Measurements from ENCODE around the gene KDF1. TPM values are rescaled to one million over a fixed set of nuclear protein-coding genes. Genes with fewer than 3 reads are reported as not detected.

KDF1 gene
- total and polyA plus RNA-seq, 2 of the 13 experiments (the other 11 are each of a cell fraction or from before 2014, with no cell fraction given), result 1.9 to 4.9 TPM

DNA sequence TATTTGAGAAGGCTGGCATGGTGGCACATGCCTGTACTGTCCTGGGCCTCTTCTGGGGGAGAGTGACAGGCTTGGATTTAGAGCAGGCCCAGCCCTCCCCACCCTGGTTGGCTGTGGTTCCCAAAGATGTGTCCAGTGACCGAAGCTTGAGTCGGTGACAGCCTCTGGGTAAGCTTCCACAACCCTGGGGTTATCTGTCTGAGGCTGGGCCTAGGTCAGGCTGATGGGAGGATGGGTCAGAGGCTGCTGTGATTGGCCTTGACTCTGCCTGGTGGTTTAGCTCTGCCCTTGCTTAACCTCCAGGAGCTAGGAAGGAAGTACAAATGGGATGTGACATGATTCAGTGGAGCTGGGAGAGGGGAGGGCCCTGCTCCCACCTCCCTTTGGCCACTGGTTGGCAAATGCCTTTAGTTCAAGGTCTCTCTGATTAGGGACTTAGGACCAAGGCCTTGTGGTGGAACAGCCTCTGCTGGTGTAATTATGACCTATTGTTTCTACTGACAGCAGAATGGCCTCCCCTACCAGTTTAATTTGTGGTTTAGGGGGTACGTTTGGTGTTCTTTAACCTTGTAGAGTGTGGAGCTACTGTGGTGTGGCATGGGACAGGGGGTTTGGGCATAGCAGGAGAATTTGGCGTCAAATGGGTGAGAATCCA lies 22.1 kb downstream of the KDF1 start (continued):
- TF ChIP-seq, protein P1, sequence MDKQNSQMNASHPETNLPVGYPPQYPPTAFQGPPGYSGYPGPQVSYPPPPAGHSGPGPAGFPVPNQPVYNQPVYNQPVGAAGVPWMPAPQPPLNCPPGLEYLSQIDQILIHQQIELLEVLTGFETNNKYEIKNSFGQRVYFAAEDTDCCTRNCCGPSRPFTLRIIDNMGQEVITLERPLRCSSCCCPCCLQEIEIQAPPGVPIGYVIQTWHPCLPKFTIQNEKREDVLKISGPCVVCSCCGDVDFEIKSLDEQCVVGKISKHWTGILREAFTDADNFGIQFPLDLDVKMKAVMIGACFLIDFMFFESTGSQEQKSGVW (CRISPR knock-in tag; IDR thresholded peaks at IDR 0.05; ENCODE audit: borderline replicate concordance), result no peak
- no peak for TF ChIP-seq ZNF446 (CRISPR knock-in tag; IDR thresholded peaks at IDR 0.05)
- TF ChIP-seq SMAD9 (CRISPR knock-in tag; IDR thresholded peaks at IDR 0.05), result no peak
- no peak for TF ChIP-seq KLF13 (CRISPR knock-in tag; IDR thresholded peaks at IDR 0.05)
- peak; percentile 42; the same call in 1 of the 2 replicates for TF ChIP-seq ZNF274 (CRISPR knock-in tag; IDR thresholded peaks at IDR 0.05)
- TF ChIP-seq ZNF614 (CRISPR knock-in tag; IDR thresholded peaks at IDR 0.05; ENCODE audit: borderline replicate concordance), result peak; percentile 68; the same call in 1 of the 2 replicates
- TF ChIP-seq ZNF749 (CRISPR knock-in tag; IDR thresholded peaks at IDR 0.05; ENCODE audit: borderline replicate concordance), result no peak
- no peak for TF ChIP-seq NONO (IDR thresholded peaks at IDR 0.05)
- peak; percentile 90 for TF ChIP-seq NONO (CRISPR knock-in tag; conservative IDR thresholded peaks at IDR 0.05)
- no peak; the same call in none of the 2 replicates for TF ChIP-seq ZNF772 (CRISPR knock-in tag; IDR thresholded peaks at IDR 0.05)
- TF ChIP-seq, protein P2, sequence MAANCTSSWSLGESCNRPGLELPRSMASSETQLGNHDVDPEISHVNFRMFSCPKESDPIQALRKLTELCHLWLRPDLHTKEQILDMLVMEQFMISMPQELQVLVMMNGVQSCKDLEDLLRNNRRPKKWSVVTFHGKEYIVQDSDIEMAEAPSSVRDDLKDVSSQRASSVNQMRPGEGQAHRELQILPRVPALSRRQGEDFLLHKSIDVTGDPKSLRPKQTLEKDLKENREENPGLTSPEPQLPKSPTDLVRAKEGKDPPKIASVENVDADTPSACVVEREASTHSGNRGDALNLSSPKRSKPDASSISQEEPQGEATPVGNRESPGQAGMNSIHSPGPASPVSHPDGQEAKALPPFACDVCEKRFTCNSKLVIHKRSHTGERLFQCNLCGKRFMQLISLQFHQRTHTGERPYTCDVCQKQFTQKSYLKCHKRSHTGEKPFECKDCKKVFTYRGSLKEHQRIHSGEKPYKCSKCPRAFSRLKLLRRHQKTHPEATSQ (CRISPR knock-in tag; IDR thresholded peaks at IDR 0.05; ENCODE audit: borderline replicate concordance), result peak; percentile 94; the same call in 1 of the 2 replicates
- 0 out of 2 replicates have a peak, but pooled peaks have one; percentile 53 for TF ChIP-seq ZNF761 (CRISPR knock-in tag; conservative IDR thresholded peaks at IDR 0.05)
- no peak for TF ChIP-seq NFE2 (CRISPR knock-in tag; IDR thresholded peaks at IDR 0.05)
- no peak for TF ChIP-seq YEATS2 (CRISPR knock-in tag; IDR thresholded peaks at IDR 0.05; ENCODE audit: borderline replicate concordance)
- TF ChIP-seq EZH2 (conservative IDR thresholded peaks at IDR 0.05; ENCODE audit: low read depth, low read length), result no peak
- TF ChIP-seq PRMT3 (CRISPR knock-in tag; IDR thresholded peaks at IDR 0.05; ENCODE audit: borderline replicate concordance, low read depth), result no peak
- peak; percentile 84 for TF ChIP-seq ZMYM3 (CRISPR knock-in tag; IDR thresholded peaks at IDR 0.05)
- no peak for TF ChIP-seq ZNF780A (CRISPR knock-in tag; IDR thresholded peaks at IDR 0.05)
- TF ChIP-seq, protein P3, sequence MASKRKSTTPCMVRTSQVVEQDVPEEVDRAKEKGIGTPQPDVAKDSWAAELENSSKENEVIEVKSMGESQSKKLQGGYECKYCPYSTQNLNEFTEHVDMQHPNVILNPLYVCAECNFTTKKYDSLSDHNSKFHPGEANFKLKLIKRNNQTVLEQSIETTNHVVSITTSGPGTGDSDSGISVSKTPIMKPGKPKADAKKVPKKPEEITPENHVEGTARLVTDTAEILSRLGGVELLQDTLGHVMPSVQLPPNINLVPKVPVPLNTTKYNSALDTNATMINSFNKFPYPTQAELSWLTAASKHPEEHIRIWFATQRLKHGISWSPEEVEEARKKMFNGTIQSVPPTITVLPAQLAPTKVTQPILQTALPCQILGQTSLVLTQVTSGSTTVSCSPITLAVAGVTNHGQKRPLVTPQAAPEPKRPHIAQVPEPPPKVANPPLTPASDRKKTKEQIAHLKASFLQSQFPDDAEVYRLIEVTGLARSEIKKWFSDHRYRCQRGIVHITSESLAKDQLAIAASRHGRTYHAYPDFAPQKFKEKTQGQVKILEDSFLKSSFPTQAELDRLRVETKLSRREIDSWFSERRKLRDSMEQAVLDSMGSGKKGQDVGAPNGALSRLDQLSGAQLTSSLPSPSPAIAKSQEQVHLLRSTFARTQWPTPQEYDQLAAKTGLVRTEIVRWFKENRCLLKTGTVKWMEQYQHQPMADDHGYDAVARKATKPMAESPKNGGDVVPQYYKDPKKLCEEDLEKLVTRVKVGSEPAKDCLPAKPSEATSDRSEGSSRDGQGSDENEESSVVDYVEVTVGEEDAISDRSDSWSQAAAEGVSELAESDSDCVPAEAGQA (IDR thresholded peaks at IDR 0.05; ENCODE audit: low read depth), result 0 out of 2 replicates have a peak, but pooled peaks have one; percentile 19
- TF ChIP-seq, protein P3 (CRISPR knock-in tag; IDR thresholded peaks at IDR 0.05; ENCODE audit: borderline replicate concordance), result no peak
- no peak for TF ChIP-seq GLI4 (CRISPR knock-in tag; IDR thresholded peaks at IDR 0.05; ENCODE audit: borderline replicate concordance)
- no peak for TF ChIP-seq SOX6 (IDR thresholded peaks at IDR 0.05)
- TF ChIP-seq SOX6 (CRISPR knock-in tag; IDR thresholded peaks at IDR 0.05), result peak; percentile 98
- no peak for TF ChIP-seq HNRNPUL1 (IDR thresholded peaks at IDR 0.05; ENCODE audit: low read depth, low read length)
